ENCODE measurements around the gene CST4.

CST4 gene

GRCh38 chr20:23652926-23653325 lies 35.9 kb downstream of the CST4 start:
- TF ChIP-seq ZFP30 (CRISPR knock-in tag; IDR thresholded peaks at IDR 0.05) (no peak), ZNF8 (CRISPR knock-in tag; IDR thresholded peaks at IDR 0.05) (no peak), ARNTL (CRISPR knock-in tag; IDR thresholded peaks at IDR 0.05; ENCODE audit: borderline replicate concordance, low read depth) (no peak), PPARA (CRISPR knock-in tag; IDR thresholded peaks at IDR 0.05; ENCODE audit: borderline replicate concordance) (no peak), ZC3H10 (CRISPR knock-in tag; IDR thresholded peaks at IDR 0.05) (no peak)
- ATAC-seq: no peak

- no peak for ATAC-seq
- TF ChIP-seq TCF4 (CRISPR knock-in tag; IDR thresholded peaks at IDR 0.05; ENCODE audit: borderline replicate concordance): no peak
- no peak for TF ChIP-seq CSDC2 (CRISPR knock-in tag; IDR thresholded peaks at IDR 0.05)
- TF ChIP-seq PATZ1 (CRISPR knock-in tag; IDR thresholded peaks at IDR 0.05; ENCODE audit: borderline replicate concordance): no peak
- TF ChIP-seq POU6F1 (CRISPR knock-in tag; IDR thresholded peaks at IDR 0.05; ENCODE audit: borderline replicate concordance, low read depth): no peak
These were observed 36.5 kb downstream of the CST4 start for GRCh38 chr20:23652371-23652770.

- no peak for ATAC-seq
- no peak for TF ChIP-seq RARB (CRISPR knock-in tag; IDR thresholded peaks at IDR 0.05)
- TF ChIP-seq TCF4 (CRISPR knock-in tag; IDR thresholded peaks at IDR 0.05; ENCODE audit: borderline replicate concordance): no peak
- TF ChIP-seq CSDC2 (CRISPR knock-in tag; IDR thresholded peaks at IDR 0.05): no peak
- no peak for TF ChIP-seq ISL1 (CRISPR knock-in tag; IDR thresholded peaks at IDR 0.05)
- no peak for TF ChIP-seq ARNTL (CRISPR knock-in tag; IDR thresholded peaks at IDR 0.05; ENCODE audit: borderline replicate concordance, low read depth)
- no peak for TF ChIP-seq POU6F1 (CRISPR knock-in tag; IDR thresholded peaks at IDR 0.05; ENCODE audit: borderline replicate concordance, low read depth)
- no peak for TF ChIP-seq ZFP30 (CRISPR knock-in tag; IDR thresholded peaks at IDR 0.05)
- no peak for TF ChIP-seq PPARA (CRISPR knock-in tag; IDR thresholded peaks at IDR 0.05; ENCODE audit: borderline replicate concordance)
- no peak for TF ChIP-seq GLIS3 (CRISPR knock-in tag; IDR thresholded peaks at IDR 0.05)
These were observed 37.7 kb downstream of the CST4 start for GRCh38 chr20:23651117-23651516.

GRCh38 chr20:23649830-23650417 lies 38.9 kb downstream of the CST4 start:
- TF ChIP-seq ZC3H10 (CRISPR knock-in tag; IDR thresholded peaks at IDR 0.05): no peak
- TF ChIP-seq CREB5 (CRISPR knock-in tag; IDR thresholded peaks at IDR 0.05; ENCODE audit: low read depth): no peak
- TF ChIP-seq POU6F1 (CRISPR knock-in tag; IDR thresholded peaks at IDR 0.05; ENCODE audit: borderline replicate concordance, low read depth): no peak
- TF ChIP-seq CSDC2 (CRISPR knock-in tag; IDR thresholded peaks at IDR 0.05): no peak
- TF ChIP-seq OSR1 (CRISPR knock-in tag; IDR thresholded peaks at IDR 0.05): no peak
- no peak for TF ChIP-seq ZNF70 (CRISPR knock-in tag; IDR thresholded peaks at IDR 0.05)
- no peak for TF ChIP-seq SNAI2 (CRISPR knock-in tag; IDR thresholded peaks at IDR 0.05)
- TF ChIP-seq ZNF565 (CRISPR knock-in tag; conservative IDR thresholded peaks at IDR 0.05; ENCODE audit: low read depth): no peak
- TF ChIP-seq GLIS3 (CRISPR knock-in tag; IDR thresholded peaks at IDR 0.05): no peak
- no peak for TF ChIP-seq ESRRG (CRISPR knock-in tag; IDR thresholded peaks at IDR 0.05)
- no peak for TF ChIP-seq TCF4 (CRISPR knock-in tag; IDR thresholded peaks at IDR 0.05; ENCODE audit: borderline replicate concordance)
- no peak for TF ChIP-seq ZNF8 (CRISPR knock-in tag; IDR thresholded peaks at IDR 0.05)
- no peak for TF ChIP-seq ZFP30 (CRISPR knock-in tag; IDR thresholded peaks at IDR 0.05)
- no peak for TF ChIP-seq CSRNP3 (CRISPR knock-in tag; IDR thresholded peaks at IDR 0.05)
- TF ChIP-seq TSHZ2 (CRISPR knock-in tag; IDR thresholded peaks at IDR 0.05): no peak
- no peak for TF ChIP-seq PPARA (CRISPR knock-in tag; IDR thresholded peaks at IDR 0.05; ENCODE audit: borderline replicate concordance)
- no peak for ATAC-seq

Measured in SK-N-SH treated with all-trans-retinoic acid at 6 μM for 48 hours (cell line).